Right lobe of liver (tissue), 6 donors: ENCODE measurements around the gene SIL1. TPM values are rescaled to one million over a fixed set of nuclear protein-coding genes. Genes with fewer than 3 reads are reported as not detected.

Source experiments
- ATAC-seq, 4 donors: fragments of 200-7000 bp; cut with Tn5 transposase; one replicate each; pipeline ENCODE4 v1.9.1; 2020; ENCODE audit warnings: mild to moderate bottlenecking in 4 of 4, moderate library complexity in 4 of 4
- DNase-seq, 3 donors: peaks; one replicate each; pipeline ENCODE4 v3.0.0-alpha.2; 2020
- H3K27ac ChIP-seq, 3 donors: fragments of 200-600 bp; one replicate each; pipeline ENCODE4 v1.8.0; 2022
- H3K27me3 ChIP-seq, 2 donors: fragments of 200-600 bp; one replicate each; pipeline ENCODE4 v1.8.0; 2022
- H3K36me3 ChIP-seq, 4 donors: fragments of 200-600 bp; sonication (generic) in 1 of 4; one replicate each; pipeline versions ENCODE4 v1.5.1 to v1.8.0; 2017 to 2022; ENCODE audit warnings: control low read depth in 1 of 4
- H3K4me1 ChIP-seq, 4 donors: fragments of 200-600 bp; sonication (generic) in 1 of 4; one replicate each; pipeline versions ENCODE4 v1.5.1 to v1.8.0; 2017 to 2022; ENCODE audit warnings: control low read depth in 1 of 4
- H3K4me3 ChIP-seq, 3 donors: fragments of 200-600 bp; one replicate each; pipeline ENCODE4 v1.8.0; 2022
- H3K9me3 ChIP-seq, 4 donors: fragments of 200-600 bp; sonication (generic) in 1 of 4; one replicate each; pipeline versions ENCODE4 v1.5.1 to v1.8.0; 2017 to 2022; ENCODE audit warnings: control low read depth in 1 of 4
- POLR2A ChIP-seq: fragments of 450-650 bp; IDR thresholded peaks from one replicate; pipeline ENCODE4 v1.6.1; 2017; ENCODE audit warnings: antibody characterized with exemption, mild to moderate bottlenecking
- WGBS: methylation state at CpG from one replicate; pipeline ENCODE4 v1.1.6; 2018; ENCODE audit warnings: low coverage, low lambda C conversion rate; ENCODE audit not compliant: insufficient coverage; ENCODE audit errors: missing lambda C conversion rate; 5-methylcytosine and 5-hydroxymethylcytosine counted together
- intact Hi-C, 2 donors: fragments of 100-400 bp; cut with DNase I; formaldehyde crosslinking; loops; one replicate each; pipeline versions ENCODE4 v1.11.2 to v1.14.1; 2022
- total RNA-seq, 6 experiments: library from RNA; depleted of rRNA in 2 of 6; stranded (reverse); fragments of >200 nt in 2 of 6; fragmentation: NEBNext Ultra II Directional in 3 of 6; extraction: Animal tissue kit (Norgen Biotek cat#: 25700) in 3 of 6; gene quantifications; one replicate each; pipeline versions ENCODE4 v1.1.0 to v1.2.4, GENCODE V29; 2016 to 2023
- TF ChIP-seq, protein P1 (sequence below), 4 donors: fragments of 200-600 bp in 3 of 4; fragments of 450-650 bp in 1 of 4; IDR thresholded peaks; one replicate each; pipeline versions ENCODE4 v1.5.1 to v1.8.0; 2016 to 2022; ENCODE audit warnings: antibody characterized with exemption in 4 of 4, mild to moderate bottlenecking in 2 of 4
- donor health status: DM: no; HTN: yes; CAD: no.
- donor health status: DM: no; HTN: no; CAD: no.
- donor health status: DM: no; HTN: no; CAD: no.
- donor health status: DM: no; HTN: yes; CAD: no.
- donor health status: DM: no; HTN: yes; CAD: no.

SIL1 gene
- total RNA-seq, 6 experiments from 2014 or later: 57.6 to 94.9 (median 67.0) TPM

DNA sequence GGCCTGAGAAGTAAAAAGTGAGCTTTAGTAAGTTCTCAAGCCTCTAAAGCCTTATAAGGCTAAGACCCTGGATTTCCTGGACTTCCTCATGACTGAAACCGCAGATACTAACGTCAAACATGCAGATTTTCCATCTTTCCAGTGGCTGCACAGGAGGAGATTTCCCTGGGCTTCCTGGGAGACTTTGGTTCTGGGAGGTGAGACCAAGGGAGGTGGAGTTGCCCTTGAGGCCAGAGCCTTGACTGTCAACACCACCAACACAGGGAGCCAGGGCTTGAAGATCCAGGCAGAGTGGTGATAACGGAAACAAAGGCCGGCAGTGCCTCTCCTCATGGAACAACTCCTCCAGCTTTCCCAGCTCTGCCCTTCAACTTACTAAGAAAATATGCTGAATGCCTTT is 178.3 kb downstream of the SIL1 start:
- intact Hi-C loops: no loop called here
- 65% methylated on average over 4 of the region's 4 CpGs for WGBS
- H3K27ac ChIP-seq: no peak overlapping the region
- DNase-seq: no peak
- H3K4me1 ChIP-seq: no peaks in the 10 kb centered on the region
- H3K9me3 ChIP-seq: no peaks in the 10 kb centered on the region
- TF ChIP-seq, protein P1, sequence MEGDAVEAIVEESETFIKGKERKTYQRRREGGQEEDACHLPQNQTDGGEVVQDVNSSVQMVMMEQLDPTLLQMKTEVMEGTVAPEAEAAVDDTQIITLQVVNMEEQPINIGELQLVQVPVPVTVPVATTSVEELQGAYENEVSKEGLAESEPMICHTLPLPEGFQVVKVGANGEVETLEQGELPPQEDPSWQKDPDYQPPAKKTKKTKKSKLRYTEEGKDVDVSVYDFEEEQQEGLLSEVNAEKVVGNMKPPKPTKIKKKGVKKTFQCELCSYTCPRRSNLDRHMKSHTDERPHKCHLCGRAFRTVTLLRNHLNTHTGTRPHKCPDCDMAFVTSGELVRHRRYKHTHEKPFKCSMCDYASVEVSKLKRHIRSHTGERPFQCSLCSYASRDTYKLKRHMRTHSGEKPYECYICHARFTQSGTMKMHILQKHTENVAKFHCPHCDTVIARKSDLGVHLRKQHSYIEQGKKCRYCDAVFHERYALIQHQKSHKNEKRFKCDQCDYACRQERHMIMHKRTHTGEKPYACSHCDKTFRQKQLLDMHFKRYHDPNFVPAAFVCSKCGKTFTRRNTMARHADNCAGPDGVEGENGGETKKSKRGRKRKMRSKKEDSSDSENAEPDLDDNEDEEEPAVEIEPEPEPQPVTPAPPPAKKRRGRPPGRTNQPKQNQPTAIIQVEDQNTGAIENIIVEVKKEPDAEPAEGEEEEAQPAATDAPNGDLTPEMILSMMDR (IDR thresholded peaks at IDR 0.05): no peak
- TF ChIP-seq POLR2A: no peak
- no peak for ATAC-seq
- peaks cover 0 to 26% (median 4%) of the 10 kb centered on the region in 4 donors for H3K36me3 ChIP-seq
- H3K4me3 ChIP-seq: no peak overlapping the region
- no peaks in the 10 kb centered on the region for H3K27me3 ChIP-seq

DNA sequence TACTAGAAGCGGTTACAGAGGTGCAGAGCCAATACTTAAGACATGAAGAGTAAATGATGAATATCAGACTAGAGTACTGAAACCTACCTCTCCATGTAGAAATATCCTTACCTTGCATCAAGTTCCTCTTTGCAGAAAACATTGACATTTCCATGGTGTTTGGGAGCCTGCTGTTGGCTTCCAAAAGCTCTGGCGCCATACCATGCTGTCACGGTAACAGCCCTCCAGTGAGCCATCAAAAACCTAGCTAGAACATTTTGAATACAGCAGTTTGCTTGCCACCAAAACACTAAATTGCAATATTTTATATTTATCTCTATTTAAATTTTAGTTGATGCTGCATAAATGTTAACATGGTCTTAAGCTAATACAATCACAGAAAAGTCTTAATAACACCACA is 179.0 kb downstream of the SIL1 start:
- no peak overlapping the region for H3K27ac ChIP-seq
- ATAC-seq (no peak), DNase-seq (no peak)
- H3K9me3 ChIP-seq: no peaks in the 10 kb centered on the region
- no peaks in the 10 kb centered on the region for H3K4me1 ChIP-seq
- peaks cover 0 to 26% (median 4%) of the 10 kb centered on the region in 4 donors for H3K36me3 ChIP-seq
- no peak overlapping the region for H3K4me3 ChIP-seq
- whole genome bisulfite sequencing: 100% methylated on average over 3 of the region's 3 CpGs
- intact Hi-C loops: no loop called here
- no peak for TF ChIP-seq POLR2A
- TF ChIP-seq, protein P1 (IDR thresholded peaks at IDR 0.05): no peak
- no peaks in the 10 kb centered on the region for H3K27me3 ChIP-seq

DNA sequence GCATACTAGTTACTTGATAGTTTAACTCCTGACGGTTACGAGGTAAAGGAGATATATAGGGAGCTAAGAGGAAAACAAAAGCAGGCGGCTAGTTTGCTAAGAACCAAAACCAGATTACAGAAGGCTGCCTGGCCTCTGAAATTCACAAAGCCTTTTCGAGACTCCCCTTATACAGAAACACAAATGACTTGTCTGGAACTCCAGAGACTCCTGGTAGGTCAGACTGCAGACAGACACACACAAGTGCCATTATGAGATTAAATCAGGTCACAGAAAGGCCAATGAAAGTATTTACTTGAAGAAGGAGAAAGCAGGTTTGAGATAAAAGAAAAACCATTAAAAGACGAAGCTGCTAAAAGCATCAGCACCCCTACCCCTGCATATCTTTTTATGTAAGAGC is 180.5 kb downstream of the SIL1 start:
- ATAC-seq (no peak), DNase-seq (no peak)
- Histone ChIP-seq H3K9me3 (no peaks in the 10 kb centered on the region), H3K36me3 (peaks cover 0 to 20% (median 3%) of the 10 kb centered on the region in 4 donors), H3K27me3 (no peaks in the 10 kb centered on the region), H3K27ac (no peak overlapping the region), H3K4me3 (no peak overlapping the region), H3K4me1 (no peaks in the 10 kb centered on the region)
- intact Hi-C loops: no loop called here
- no peak for TF ChIP-seq POLR2A
- TF ChIP-seq, protein P1 (IDR thresholded peaks at IDR 0.05): no peak
- 96% methylated on average over 5 of the region's 5 CpGs for WGBS

DNA sequence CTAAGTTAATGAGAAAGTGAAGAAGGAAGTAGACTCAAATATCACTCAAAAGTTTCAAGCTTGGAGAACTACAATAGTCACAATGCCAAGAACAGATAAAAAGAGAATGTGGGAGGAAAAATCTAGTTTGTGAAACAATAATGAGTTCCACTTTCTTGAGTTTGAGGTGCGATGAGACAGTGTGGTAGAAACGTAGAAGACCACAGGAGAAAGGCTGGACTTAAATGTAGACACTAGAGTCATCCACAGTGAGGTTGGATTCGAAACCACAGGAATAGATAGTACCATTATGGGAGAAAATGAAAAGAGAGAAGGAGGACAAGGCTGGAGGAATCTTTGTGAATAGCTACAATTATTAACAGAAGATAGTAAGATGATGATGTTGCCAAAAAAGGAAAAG is 182.0 kb downstream of the SIL1 start:
- Histone ChIP-seq H3K4me1 (no peaks in the 10 kb centered on the region), H3K9me3 (no peaks in the 10 kb centered on the region), H3K27ac (no peak overlapping the region), H3K27me3 (no peaks in the 10 kb centered on the region), H3K36me3 (peaks cover 0 to 20% (median 2%) of the 10 kb centered on the region in 4 donors), H3K4me3 (no peak overlapping the region)
- ATAC-seq: no peak
- intact Hi-C loops: no loop called here
- no peak for TF ChIP-seq POLR2A
- TF ChIP-seq, protein P1 (IDR thresholded peaks at IDR 0.05): no peak
- 100% methylated on average over 3 of the region's 3 CpGs for WGBS
- no peak for DNase-seq

DNA sequence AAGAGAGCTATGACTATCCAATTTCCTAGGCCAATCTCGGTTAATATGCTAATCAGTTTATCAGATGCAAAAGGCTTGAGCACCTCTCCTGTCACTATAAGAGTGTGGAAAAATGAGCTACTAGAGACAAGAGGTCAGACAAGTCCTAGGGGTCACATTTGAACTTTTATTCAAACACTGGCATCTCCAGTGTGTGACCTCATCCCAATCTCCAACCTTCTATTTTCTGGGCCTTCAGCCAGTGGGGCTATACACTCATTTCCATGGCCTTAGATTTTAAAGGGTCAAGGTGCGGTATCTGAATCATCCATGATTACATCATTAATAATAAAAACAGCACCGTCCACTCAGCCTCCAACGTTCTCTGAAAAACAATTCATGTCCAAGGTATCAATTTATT is 183.4 kb downstream of the SIL1 start:
- peak; percentile 43 to 98 (median 84) for ATAC-seq
- H3K9me3 ChIP-seq: no peaks in the 10 kb centered on the region
- WGBS: 32% methylated on average over 4 of the region's 4 CpGs
- no peak for TF ChIP-seq POLR2A
- TF ChIP-seq, protein P1 (IDR thresholded peaks at IDR 0.05): no peak
- peak overlapping the region in 1 of 3 donors; percentile 35 for H3K27ac ChIP-seq
- H3K4me1 ChIP-seq: no peaks in the 10 kb centered on the region
- H3K36me3 ChIP-seq: peaks cover 0 to 6% (median 0%) of the 10 kb centered on the region in 4 donors
- no peak overlapping the region for H3K4me3 ChIP-seq
- no peak for DNase-seq
- no peaks in the 10 kb centered on the region for H3K27me3 ChIP-seq
- intact Hi-C loops: no loop called here
